Mammary epithelial cell (primary cell): ENCODE data around the gene INS.

ENCODE experiments used
- EZH2 ChIP-seq: IDR thresholded peaks from 2 replicates; pipeline ENCODE4 v1.6.1; 2012; ENCODE audit warnings: low read length, inconsistent platforms, borderline replicate concordance
- TF ChIP-seq, protein P1 (sequence below), 2 donors: IDR thresholded peaks in 1 of 2; conservative IDR thresholded peaks in 1 of 2; 2 replicates each; pipeline ENCODE4 v1.5.1; 2011 to 2012; ENCODE audit warnings: inconsistent platforms in 2 of 2, low read length in 2 of 2, mild to moderate bottlenecking in 2 of 2, control low read depth in 1 of 2, low read depth in 1 of 2; ENCODE audit not compliant: insufficient read depth in 1 of 2; ENCODE audit errors: extremely low read depth in 1 of 2

DNA sequence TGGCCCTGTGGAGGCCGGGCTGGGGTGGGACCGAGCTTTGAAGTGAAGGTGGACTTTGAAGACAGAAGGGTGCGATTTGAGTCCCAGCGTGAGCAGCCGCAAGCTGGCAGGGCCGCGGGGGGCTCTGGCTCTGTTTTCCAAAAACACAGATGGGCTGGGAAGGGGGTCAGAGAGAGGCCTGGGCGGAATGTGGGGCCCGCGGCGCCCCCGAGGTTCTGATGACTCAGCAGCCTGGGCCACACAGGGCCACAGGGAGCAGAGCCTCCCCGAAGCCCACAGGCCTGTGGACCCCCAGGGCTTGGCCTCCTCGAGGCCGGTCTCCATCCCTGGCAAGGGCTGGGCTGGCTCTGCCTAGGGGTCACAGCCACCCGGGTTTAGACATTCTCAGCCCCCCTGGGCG lies 6.1 kb downstream of the INS start:
- TF ChIP-seq, protein P1, sequence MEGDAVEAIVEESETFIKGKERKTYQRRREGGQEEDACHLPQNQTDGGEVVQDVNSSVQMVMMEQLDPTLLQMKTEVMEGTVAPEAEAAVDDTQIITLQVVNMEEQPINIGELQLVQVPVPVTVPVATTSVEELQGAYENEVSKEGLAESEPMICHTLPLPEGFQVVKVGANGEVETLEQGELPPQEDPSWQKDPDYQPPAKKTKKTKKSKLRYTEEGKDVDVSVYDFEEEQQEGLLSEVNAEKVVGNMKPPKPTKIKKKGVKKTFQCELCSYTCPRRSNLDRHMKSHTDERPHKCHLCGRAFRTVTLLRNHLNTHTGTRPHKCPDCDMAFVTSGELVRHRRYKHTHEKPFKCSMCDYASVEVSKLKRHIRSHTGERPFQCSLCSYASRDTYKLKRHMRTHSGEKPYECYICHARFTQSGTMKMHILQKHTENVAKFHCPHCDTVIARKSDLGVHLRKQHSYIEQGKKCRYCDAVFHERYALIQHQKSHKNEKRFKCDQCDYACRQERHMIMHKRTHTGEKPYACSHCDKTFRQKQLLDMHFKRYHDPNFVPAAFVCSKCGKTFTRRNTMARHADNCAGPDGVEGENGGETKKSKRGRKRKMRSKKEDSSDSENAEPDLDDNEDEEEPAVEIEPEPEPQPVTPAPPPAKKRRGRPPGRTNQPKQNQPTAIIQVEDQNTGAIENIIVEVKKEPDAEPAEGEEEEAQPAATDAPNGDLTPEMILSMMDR (conservative IDR thresholded peaks at IDR 0.05 in 1 of 2, IDR thresholded peaks at IDR 0.05 in 1 of 2; ENCODE audit: extremely low read depth in 1 of 2, insufficient read depth in 1 of 2, low read depth in 1 of 2, low read length in 2 of 2), result no peak
- TF ChIP-seq EZH2, result no peak
